HG03060 (cell line): ENCODE results near the gene NUDT1.

Source experiments
- ATAC-seq: cut with Tn5 transposase; IDR thresholded peaks from one replicate; pipeline ENCODE4 v1.9.1; 2021; ENCODE audit warnings: low read depth, moderate number of reproducible peaks; ENCODE audit not compliant: unreplicated experiment

Gene NUDT1

DNA sequence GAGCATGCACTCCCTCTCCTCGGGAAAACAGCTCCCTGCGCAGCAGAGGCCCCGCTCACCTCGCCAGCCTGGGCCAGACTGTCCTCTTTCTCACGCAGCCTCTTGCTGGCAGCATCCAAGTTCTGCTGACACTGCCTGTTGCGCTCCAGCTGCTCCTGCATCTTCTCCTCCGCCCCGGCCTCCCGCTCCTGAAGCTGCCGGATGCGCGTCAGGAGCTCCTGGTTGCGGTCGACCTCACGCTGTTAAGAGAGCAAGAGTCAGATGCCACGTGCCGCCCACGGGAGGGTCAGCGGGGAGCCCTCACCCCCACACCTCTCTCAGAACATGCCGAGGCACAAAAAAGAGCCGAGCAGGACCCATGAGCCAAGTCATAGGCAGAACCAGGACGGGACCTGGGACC, 19.5 kb upstream of the NUDT1 start:
- ATAC-seq: no peak

DNA sequence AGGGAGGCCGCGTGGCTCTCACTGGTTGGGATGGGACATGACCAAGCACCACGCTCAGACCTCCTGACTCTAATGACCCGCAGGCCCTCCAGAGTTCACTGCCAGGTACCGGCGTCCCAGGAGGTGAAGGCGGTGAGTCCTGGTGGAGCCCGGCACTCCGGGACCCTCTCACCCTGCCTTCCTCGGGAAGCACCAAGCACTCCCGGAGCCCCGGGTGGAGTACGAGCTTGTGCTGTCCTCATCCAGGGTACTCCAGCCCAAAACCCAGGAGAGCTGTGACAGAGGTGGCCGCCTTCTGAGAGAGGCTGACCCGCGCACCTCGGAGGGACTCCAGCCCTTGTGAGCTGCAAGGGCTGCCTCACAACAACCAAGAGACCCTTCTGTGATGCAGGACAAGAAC, 18.7 kb upstream of the NUDT1 start:
- ATAC-seq: no peak

DNA sequence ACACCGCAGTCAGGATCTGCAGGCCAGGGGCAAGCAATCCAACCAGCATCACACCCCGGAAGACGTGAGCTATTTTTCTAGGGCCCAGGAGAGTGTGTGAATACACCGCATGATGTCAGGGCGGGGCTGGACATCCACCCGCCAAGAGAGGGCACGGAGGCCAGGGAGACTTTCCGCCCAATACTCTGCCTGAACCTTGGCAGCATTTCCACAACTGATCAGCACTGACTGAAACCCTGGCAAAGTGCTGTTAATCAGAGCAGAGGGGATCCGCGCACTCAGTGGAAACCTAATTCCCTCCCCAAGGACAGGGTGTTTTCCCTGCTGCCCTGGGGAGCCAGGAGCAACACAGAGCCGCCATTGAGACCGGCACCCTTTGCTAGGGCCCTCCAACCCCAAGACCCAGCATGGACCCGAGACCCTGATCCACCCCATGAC, 17.5 kb upstream of the NUDT1 start:
- ATAC-seq: no peak

DNA sequence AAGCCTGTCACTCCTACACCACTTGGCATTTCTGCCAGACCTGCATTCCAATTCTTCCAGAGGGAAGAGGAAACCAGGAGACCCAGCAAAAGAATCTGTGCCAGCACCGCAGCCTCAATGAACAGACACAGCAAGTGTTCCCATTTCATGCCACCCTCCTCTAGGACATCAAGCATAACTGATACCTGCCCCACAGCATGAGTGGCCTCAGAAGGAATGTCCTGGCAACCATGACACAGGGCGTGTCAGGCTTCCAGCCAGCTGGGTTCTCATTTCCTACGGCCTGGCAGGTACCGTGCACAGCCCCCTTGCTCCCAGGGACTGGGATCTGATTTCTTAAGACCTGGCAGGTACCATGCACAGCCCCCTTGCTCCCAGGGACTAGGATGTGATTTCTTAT, 17.1 kb upstream of the NUDT1 start:
- ATAC-seq: no peak

DNA sequence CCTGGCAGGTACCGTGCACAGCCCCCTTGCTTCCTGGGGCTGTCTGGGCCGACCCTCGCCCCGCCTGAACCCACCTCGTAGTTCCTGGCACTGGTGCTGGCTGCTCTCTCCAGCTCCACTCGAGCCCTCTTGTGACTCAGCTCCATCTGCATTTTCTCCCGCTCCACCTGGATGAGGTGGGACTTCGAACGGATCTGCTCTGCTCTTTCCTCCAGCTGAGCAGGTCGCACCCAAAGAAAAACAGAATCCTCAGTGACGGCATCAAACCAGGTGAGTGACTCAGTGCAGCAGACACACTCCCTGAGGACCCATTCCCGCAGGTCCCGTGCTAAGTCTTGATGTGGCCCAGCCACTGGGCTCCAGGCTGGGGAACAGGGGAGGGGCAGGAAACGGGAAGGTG, 16.7 kb upstream of the NUDT1 start:
- no peak for ATAC-seq

DNA sequence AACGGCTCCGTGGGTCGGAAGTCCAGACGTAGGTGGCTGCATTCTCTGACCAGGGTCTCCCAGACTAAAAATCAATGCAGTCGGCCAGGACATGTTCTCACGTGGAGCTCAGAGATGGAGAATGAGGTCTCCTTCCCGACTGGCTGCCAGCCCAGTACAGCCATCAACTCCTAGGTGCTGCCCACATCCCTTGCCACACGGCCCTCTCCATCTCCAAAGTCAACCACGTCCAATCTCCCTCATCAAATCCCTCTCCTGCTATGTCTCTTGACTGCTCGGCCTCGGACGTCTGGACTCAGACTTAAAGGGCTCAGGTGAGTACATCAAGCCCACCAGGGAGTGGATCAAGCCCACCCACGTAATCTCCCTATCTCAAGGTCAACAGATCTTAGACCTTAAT, 16.2 kb upstream of the NUDT1 start:
- no peak for ATAC-seq

DNA sequence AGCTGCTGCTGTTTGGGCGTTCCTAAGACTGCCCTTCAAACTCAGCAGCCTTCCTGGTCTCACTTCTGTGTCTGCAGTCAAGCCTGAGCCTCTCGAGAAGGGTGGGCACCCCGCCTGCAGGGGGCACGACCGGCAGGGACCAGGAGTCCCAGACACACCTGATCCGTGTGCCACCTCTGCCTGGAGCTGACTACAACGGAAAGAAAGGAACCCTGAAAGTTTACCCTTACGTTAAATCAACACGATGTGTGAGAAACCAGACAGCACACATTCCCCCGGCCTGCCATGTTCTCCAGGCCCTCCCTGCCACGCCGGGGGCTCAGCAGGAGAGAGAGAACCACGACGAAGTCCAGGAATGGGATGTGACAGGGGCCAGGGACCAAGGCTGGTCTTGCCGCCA, 14.3 kb upstream of the NUDT1 start:
- ATAC-seq: no peak

DNA sequence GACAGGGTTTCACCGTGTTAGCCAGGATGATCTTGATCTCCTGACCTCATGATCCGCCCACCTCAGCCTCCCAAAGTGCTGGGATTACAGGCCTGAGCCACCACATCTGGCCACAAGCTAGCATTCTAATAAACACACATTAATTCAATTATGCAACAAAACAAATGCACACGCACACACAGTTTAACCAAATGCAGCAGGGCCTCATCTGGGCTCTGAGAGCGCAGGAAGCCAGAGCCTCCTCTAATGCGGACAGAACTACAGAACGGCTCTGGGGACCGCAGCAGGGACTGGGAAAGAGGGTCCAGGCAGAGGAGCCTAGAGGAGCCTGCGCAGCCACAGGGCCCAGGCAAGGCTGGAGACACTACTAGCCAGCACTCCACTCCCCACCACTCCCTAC, 13.1 kb upstream of the NUDT1 start:
- no peak for ATAC-seq

DNA sequence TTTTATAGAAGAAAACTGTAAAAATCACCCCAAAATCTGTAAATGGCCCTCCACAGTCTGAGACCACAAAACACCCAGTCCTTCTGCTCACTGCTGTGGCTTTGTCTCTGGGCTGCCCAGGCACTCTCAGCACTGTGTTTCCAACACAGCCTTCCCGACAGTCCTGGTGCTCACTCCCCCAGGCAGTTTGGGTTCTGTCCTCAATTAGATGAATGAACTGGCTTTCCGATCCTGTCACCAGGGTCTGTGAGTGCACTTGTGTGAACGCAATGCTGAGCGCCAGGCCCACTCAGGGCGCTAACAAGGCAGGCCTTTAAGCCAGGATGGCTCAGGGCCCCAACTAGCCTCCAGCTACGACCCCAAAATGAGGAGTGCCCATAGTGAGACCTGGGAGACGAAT, 12.6 kb upstream of the NUDT1 start:
- no peak for ATAC-seq

DNA sequence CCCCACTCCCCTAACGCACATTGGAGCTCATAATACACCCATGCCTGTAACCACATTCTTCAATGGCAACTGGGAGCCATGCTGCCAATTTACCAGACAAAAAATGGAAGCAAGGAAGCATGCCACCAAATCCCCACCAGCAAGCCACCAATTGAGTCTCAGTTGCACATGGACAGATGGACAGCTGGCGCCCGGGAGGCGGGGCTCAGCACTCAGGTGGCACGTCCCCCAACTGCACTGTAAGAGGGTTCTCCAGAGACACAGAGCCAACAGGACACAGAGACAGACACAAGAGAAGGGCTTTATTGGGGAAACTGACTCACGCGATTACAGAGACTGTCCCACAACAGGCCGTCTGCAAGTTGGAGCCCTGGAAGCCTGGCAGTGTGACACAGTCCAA, 11.8 kb upstream of the NUDT1 start:
- ATAC-seq: no peak

DNA sequence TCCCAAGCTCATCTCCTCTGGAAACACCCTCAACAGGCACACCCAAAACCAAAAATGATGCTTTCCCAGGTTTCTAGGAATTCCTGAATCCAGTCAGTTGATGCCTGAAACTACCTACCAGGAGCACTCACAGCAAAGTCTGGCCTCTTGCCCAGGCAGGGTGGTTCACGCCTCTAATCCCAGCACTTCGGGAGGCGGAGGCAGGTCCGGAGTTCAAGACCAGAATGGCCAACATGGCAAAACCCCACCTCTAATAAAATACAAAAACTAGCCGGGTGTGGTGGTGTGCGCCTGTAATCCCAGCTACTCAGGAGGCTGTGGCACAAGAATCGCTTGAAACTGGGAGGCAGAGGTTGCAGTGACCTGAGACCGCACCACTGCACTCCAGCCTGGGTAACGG, 11.1 kb upstream of the NUDT1 start:
- no peak for ATAC-seq

DNA sequence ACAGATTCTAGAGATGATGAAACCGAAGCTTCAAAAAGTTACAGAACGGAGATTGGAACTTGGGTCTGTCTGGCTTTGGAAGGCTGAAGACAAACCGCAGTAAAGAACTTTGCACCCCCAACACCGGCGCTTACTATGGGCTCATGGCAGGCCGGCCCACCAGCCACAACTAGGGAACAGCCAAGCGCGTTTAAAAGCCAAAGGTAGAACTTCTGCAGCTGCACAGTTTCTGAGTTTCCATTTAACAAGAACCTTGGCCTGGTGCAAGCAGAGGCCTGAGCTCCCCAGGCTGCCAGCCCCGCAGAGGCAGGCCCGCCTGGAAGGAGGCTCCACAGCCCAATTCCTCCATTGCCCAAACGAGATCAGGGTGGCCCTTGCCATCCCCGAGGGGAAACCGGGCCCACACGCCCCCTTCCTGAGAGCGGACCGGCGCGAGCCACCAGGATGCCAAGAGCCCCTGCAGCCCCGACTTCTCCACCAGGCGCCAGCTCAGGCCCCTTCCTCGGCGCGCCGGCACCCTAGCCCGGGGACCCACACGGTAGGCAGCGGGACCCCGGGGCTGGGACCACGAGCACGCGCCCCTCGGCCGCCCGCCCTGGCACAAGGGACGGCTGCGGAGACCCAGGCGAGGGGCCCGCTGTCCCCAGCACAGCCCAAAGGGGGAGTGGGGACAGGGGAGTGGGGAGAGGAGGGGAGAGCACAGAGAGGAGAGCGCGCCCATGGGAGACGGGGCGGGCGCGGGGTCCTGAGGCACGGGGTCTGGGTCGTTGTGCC, 9.8 kb upstream of the NUDT1 start:
- ATAC-seq: no peak

DNA sequence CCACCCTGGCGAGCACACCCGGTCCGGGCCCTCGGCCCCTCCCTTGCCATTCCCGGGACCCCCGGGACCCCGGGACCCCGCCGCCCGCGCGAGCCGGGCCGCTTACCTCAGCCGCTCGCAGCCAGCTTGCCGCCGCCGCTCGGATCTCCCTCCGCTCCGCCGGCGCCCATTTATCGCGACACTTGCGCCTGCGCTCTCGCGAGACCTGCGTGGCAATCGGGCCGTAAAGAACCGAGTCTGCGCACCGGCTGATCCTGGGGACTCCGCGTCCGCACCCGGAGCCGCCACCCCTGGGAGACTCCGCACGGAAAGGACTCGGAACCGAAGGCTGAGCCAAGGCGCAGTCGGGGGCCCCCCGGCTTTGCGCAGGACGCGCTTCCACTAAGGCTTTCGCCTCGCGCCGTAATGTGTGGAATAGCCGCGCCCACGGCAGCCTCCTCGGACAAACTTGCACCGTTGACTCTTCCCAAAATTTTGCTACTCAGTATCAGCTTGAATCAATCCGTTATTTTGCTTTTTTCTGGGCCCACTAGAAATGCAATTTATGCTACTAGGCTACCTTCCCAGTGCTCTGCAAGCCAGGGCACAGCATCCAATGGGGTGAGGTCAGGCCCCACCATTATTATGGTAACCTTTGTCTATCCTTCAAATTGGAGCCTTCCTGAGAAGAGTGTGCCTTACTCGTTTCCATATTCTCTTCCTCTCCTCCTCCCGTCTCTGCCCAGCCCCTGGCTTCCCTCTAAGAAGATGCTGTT, 9.1 kb upstream of the NUDT1 start, which contains the start of gene MAD1L1:
Gene MAD1L1, minus strand, starts transcription at position 180 of the 755 bp plus-strand sequence. CDS start 2,812 bp downstream, outside the sequence.
- ATAC-seq: peak; percentile 52

DNA sequence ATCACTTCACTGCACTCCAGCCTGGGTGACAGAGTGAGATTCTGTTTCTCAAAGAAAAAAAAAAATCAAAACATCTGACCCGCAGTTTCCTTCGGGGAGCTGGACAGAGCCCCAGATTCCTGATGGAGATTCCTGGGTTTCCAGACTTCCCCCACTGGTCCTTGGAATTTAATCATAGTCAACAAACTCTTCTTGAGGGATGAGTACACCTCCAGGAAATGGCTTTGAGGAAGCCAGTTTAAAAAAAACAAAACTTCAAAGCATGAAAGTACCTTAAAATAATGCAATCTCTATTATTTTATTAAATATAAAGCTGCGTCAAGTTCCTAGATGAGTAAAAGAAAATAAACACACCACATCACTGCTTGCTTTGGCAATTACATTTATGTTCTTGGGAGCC, 8.1 kb upstream of the NUDT1 start:
- no peak for ATAC-seq

DNA sequence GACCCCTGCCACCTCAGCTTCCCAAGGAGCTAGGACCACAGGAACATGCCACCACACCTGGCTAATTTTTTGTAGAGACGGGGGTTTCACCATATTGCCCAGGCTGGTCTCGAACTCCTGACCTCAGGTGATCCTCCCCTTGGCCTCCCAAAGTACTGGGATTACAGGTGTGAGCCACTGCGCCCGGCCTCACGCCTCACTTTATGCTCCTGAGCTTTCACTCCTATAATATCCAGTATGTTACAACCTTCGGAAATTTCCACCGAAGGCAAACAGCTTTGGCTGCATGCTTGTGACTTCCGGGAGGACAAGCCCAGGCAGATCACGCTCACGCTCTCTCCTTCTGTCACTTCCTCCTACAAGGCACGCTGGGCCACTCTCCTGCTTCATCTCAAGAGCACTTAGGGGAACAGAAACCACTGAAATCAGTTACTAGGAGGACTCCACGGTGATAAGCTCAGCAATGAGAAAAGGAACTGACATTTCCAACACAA, 4.9 kb upstream of the NUDT1 start:
- no peak for ATAC-seq

DNA sequence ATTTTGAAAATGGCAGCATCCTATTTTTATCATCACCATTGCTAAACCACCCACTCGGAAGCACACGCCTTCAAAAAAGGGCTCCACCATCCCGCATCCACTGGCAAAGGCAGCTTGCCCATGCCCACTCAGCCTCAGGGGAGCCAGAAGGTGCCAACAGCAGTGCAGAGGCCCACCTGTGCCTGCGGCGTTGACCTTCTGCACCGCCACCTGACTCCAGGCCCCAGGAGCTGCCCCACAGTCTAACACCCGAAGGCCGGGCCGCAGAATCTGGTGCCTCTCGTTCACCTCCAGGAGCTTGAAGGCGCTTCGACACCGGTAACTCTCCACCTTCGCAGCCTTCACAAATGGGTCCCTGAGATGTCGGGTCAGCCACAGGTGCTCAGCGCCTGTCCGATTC, 2.8 kb upstream of the NUDT1 start:
- no peak for ATAC-seq

DNA sequence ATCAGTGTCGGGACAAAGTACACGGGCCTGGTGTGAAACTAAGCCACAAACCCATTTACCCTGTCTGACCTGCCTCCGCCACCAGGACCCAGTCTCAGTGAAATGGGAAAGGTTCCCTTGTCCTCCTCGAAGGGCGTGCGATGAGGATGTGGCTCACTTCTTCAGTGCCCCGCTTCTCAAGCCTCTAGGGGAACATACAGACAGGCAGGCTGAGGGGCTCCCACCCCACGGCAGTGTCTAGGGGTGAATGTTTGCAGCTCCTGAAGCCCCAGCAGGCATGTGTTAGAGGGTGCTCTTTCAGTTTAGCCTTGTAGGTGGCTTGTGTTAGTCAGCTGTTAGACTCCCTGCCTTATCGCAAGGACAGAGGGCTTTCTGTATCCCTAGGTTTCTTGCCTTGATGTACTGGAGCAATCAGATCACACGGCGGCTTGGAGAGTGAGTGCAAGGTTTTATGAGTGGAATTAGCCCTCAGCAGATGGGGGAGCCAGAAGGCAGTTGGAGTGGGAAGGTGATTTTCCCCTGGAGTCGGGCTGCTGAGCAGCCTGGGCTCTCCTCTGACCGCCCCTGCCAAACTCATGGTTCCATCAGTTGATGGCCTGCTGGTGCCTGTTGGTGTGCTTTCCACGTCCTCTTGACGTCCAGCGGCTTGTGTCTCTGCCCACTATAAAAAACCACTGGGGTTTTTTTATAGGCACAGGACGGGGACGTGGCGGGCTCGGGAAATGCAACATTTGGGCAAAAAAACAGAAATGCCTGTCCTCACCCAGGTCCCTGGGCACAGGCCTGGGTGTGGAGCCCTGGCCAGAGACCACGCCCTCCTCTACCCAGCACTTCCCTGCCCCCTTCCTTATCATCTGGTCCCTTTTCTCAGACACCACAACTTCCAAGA, 759 bp downstream of the NUDT1 start:
- no peak for ATAC-seq

DNA sequence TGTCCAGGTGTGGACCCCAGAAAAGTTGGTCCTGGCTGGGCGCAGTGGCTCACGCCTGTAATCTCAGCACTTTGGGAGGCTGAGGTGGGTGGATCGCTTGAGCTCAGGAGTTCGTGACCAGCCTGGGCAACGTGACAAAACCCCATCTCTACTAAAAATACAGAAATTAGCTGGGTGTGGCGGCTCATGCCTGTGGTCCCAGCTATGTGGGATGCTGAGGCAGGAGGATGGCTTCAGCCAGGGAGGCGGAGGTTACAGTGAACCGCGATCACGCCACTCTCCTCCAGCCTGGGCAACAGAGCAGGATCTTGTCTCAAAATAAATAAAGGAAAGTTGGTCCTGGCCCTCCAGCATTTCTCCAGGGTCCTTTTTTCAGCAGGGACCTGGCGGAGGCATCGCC, 1.4 kb downstream of the NUDT1 start:
- no peak for ATAC-seq

DNA sequence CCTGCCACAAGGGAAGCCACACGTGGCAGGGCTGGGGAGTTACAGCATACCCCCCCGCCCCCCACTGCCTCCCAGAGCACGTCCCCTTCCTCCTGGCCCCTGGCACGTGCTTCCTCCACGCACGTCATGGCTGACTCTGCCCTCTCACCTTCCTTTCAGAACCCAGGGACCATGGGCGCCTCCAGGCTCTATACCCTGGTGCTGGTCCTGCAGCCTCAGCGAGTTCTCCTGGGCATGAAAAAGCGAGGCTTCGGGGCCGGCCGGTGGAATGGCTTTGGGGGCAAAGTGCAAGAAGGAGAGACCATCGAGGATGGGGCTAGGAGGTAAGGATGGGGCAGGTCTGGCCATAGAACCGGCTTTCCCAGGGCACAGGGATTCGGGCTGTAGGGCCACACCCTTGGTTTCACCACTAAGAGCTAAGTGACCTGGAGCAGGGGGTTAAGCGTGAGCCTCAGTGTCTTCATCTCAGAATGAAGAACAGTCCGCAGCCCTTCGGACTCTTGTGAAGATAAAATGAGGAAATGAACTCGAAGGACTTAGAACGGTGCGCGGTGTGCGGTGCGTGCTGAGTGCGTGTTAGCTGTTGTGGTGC, 2.5 kb downstream of the NUDT1 start:
- ATAC-seq: no peak

DNA sequence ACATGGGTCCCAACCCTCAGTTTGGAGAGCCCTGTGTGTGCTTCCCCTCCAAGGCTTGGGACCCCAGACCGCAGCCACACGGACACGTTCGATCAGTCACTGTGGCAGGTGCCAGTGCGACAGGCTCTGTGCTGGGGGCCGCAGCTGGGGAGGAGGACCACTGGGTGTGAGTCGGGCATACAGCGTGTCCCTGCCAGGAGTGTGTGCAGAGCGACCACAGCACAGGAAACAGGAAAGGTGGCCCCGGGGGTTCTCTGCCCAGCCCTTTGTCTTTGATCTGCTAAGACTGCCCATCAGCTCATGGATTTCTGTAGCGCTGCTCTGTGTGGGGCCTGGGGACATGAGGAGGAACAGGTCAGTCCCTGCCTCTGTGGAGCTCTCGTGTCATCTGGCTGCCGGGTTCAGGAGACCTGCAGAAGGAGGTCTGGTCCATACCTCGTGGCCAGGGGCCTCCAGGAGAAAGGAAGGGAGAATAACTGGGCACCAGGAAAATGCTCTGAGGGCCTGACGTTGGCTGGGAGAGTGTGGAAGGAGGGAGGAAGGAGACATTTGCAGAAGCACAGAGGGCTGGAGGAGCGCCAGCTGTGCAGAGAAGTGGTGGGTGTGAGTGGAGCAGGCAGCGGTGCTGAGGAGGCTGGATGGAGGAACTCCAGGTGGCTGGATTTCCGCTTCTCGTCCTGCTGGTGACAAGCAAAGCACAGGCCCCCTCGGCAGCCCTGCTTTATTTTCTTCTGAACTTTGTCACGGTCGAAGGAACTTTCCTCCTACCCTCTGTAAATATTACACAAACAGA, 4.1 kb downstream of the NUDT1 start:
- ATAC-seq: no peak
